ENCODE data around the gene PRR5L.

DNA sequence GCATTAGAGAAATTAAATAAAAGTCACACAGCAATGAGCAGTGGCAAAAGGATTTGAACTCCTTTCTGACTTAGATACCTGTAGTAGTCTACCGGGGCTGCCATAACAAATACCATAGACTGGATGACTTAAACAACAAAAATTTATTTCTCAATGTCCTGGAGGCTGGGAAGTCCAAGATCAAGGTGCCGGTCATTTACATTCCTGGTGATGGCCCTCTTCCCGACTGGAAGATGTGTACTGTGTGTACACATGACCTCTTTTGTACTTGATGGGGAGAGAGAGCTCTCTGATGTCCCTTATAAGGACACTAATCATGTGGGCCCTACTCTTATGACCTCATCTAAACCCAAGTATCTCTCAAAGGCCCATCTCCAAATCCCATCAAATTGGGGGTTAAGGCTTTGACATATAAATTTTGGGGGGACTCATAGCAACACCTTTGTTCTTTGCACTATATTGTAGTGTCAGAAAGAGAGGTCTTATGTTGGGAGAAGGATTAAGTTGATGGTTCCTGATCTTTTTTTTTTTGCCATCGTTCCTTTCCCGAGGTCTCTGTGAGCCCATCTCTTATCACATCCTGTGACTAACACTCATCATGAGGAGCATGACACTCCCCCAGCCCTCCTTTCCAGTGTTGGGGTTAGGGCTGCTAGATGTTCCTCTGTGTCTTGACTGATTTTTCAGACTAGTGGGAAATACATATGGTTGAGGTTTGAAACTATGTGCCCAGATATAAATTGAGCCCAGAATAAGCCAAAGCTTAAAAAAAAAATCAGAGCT is 109.7 kb downstream of the PRR5L start:
- no peak for TF ChIP-seq ZNF768 (tag by site-specific recombination; IDR thresholded peaks at IDR 0.05)
- TF ChIP-seq, protein P1, sequence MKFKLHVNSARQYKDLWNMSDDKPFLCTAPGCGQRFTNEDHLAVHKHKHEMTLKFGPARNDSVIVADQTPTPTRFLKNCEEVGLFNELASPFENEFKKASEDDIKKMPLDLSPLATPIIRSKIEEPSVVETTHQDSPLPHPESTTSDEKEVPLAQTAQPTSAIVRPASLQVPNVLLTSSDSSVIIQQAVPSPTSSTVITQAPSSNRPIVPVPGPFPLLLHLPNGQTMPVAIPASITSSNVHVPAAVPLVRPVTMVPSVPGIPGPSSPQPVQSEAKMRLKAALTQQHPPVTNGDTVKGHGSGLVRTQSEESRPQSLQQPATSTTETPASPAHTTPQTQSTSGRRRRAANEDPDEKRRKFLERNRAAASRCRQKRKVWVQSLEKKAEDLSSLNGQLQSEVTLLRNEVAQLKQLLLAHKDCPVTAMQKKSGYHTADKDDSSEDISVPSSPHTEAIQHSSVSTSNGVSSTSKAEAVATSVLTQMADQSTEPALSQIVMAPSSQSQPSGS (tag by site-specific recombination; IDR thresholded peaks at IDR 0.05; ENCODE audit: low read depth) = no peak
- TF ChIP-seq, protein P2, sequence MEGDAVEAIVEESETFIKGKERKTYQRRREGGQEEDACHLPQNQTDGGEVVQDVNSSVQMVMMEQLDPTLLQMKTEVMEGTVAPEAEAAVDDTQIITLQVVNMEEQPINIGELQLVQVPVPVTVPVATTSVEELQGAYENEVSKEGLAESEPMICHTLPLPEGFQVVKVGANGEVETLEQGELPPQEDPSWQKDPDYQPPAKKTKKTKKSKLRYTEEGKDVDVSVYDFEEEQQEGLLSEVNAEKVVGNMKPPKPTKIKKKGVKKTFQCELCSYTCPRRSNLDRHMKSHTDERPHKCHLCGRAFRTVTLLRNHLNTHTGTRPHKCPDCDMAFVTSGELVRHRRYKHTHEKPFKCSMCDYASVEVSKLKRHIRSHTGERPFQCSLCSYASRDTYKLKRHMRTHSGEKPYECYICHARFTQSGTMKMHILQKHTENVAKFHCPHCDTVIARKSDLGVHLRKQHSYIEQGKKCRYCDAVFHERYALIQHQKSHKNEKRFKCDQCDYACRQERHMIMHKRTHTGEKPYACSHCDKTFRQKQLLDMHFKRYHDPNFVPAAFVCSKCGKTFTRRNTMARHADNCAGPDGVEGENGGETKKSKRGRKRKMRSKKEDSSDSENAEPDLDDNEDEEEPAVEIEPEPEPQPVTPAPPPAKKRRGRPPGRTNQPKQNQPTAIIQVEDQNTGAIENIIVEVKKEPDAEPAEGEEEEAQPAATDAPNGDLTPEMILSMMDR (tag by site-specific recombination; IDR thresholded peaks at IDR 0.05) = no peak
- TF ChIP-seq, protein P3, sequence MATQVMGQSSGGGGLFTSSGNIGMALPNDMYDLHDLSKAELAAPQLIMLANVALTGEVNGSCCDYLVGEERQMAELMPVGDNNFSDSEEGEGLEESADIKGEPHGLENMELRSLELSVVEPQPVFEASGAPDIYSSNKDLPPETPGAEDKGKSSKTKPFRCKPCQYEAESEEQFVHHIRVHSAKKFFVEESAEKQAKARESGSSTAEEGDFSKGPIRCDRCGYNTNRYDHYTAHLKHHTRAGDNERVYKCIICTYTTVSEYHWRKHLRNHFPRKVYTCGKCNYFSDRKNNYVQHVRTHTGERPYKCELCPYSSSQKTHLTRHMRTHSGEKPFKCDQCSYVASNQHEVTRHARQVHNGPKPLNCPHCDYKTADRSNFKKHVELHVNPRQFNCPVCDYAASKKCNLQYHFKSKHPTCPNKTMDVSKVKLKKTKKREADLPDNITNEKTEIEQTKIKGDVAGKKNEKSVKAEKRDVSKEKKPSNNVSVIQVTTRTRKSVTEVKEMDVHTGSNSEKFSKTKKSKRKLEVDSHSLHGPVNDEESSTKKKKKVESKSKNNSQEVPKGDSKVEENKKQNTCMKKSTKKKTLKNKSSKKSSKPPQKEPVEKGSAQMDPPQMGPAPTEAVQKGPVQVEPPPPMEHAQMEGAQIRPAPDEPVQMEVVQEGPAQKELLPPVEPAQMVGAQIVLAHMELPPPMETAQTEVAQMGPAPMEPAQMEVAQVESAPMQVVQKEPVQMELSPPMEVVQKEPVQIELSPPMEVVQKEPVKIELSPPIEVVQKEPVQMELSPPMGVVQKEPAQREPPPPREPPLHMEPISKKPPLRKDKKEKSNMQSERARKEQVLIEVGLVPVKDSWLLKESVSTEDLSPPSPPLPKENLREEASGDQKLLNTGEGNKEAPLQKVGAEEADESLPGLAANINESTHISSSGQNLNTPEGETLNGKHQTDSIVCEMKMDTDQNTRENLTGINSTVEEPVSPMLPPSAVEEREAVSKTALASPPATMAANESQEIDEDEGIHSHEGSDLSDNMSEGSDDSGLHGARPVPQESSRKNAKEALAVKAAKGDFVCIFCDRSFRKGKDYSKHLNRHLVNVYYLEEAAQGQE (tag by site-specific recombination; IDR thresholded peaks at IDR 0.05) = no peak

Data from HEK293 (cell line).